T-helper 22 cell (primary cell): Measurements from ENCODE around the gene ST3GAL4.

Source experiments
- DNase-seq: peaks from one replicate; pipeline ENCODE4 v3.0.0-alpha.2; 2020; ENCODE audit warnings: low read depth

Gene ST3GAL4

GRCh38 chr11:126451211-126451802 is 95.8 kb downstream of the ST3GAL4 start:
- no peak for DNase-seq

DNA sequence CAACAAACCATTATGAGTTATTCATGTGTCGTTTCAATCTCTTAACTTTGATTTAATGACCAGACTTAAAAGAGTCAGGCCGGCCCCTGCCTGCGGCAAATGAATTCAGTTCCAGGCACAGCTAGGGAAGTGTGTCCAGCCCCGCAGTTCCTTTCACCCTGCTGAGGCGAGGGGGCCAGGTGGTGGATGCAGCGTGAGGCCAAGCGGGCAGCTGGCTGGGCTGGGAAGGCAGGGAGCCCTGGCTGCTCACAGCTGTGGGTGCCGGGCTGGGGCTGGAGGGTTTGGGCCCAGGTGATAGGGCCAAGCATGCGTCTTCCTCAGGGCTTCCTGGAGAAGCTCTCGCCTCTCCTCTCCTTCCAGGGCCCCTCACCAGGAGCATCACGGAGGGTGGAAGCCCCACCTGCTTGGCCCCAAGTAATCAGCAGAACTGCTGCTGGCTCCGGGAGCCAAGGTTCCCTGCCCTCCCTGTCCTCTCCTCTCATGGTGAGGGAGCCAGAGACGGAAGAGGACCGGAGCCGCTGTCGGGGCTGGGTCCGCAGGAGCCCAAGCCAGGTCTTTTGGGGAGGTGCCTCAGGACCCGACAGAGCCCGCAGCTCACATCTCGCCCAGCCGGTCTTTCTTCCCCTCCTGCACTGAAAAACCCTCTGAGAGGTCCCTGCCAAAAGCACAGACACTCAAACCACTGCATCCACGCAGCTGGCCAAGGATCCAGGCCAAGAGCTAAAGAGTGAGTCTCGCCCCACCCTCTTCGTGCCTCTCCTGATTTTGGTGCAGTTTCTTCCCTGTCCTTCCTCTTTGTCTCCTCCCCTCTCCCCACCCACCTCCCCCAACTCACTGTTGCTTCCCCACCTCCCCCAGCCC is 97.0 kb downstream of the ST3GAL4 start:
- DNase-seq = no peak

DNA sequence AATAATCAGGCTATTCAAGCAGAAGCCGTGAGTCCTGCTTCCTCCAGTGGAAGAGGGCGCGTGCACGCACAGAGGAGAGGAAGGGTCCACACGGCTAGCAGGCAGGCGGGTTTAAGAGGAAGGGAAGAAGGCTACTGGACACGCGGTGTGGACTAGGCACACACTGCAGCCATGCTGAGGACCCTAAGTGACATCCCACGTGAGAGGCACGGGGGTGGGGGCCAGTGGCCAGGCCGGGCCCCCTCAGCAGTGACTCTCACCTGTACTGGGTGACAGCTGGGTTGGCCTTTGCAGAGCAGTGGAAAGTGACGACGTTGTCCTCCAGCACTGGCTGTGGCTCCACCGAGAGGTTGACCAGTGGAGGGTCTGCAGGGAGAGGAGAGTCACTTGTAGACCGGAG is 100.6 kb downstream of the ST3GAL4 start:
- no peak for DNase-seq

GRCh38 chr11:126456783-126457542 is 101.5 kb downstream of the ST3GAL4 start:
- DNase-seq = no peak

DNA sequence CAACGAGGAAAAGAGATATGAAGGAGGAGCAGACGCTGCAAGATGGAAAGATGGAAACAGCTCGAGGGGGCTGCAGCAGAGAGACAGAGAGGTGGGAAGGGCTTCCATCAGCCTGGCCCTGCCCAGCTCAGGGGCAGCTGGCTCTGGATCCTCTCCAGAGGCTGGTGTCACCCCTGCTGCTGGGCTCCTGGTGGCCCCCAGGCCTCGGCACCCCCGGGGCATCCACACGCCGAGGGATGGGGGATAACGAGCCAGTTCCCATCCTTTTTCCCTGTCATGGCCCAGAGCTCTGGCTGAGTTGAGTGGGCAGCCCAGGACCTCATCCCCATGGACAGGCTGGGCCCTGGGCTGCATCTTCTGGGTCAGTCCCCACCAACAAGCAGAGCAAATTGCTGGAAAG is 102.3 kb downstream of the ST3GAL4 start:
- DNase-seq = no peak

- DNase-seq = no peak
These were observed 104.3 kb downstream of the ST3GAL4 start for GRCh38 chr11:126459691-126460281.

DNA sequence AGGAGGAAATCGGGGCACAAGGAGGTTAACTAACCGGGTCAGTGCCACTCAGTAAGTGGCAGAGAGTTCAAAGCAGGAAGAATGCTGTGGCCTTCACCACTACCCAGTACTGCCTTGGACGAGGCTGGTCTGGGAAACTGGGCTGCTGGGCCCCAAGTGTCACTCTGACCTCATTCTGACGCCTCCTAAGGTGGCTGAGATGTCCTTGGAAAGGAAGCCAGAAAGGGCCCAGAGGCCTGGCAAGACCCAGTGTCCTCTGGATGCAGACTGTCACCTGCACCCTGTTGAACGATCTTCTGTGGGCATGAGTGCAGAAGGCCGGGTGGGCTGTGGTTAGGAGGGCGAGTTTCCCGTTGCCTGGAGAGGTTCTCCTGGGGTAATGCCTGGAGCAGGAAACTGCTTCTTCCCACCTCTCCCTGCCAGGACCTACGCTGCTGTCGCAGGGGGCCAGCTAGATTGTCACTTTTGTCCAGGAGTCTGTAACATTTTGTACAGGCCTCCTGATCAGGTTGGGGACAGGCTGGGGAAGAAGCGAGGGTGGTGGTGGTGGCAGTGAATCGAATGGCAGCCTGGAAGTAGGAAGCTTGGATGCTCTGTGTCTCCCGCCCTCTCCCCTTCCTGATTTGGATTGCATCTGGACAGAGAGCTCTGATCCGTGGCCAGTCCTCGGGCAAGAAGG is 105.1 kb downstream of the ST3GAL4 start:
- DNase-seq = no peak

DNA sequence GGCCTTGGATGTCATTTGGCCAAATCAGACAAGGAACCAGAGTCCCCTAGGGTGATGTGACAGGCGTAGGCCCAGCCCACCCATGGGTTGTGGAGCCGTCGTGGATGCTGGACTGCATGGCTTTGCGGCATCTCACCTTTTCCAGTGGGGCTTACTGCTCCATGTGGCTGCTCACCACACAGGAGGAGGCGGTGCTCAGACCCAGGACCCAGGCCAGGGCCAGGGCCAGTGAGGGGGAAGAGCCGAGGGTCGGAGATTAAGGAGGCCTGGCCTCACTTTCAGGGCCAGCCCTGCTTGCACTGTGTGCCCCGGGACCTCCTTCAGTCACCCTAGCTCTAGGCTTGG is 105.6 kb downstream of the ST3GAL4 start:
- DNase-seq = no peak

DNA sequence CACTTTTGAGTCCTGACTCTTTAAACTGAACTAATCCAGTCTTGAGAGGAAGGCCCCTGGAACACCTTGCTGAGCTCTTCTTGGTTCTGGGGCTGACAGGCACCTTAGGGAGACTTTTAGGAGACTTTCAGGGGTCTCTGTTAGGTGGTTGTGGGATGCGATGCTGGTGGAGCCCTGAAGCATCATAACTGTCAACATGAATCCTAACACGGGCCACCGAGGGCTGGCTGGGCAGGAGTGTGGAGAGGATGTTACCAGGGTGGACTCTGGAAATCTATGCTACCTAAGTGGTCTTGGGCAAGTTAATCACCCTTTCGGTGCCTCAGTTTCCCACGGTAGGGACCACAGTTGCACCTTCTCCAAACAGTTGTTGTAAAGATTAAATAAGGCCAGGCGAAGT is 106.5 kb downstream of the ST3GAL4 start:
- no peak for DNase-seq

DNA sequence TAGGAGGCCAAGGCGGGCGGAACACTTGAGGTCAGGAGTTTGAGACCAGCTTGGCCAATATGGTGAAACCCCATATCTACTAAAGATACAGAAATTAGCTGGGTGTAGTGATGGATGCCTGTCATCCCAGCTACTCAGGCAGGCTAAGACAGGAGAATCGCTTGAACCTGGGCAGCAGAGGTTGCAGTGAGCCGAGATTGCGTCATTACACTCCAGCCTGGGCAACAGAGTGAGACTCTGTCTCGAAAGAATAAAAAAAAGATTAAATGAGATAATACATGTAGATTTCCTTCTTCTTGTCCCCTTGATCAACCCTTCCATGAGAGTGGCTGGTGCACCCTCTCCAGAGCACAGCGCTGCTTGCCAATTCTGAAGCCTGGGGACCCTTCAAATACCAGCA is 106.9 kb downstream of the ST3GAL4 start:
- no peak for DNase-seq
